GM12874 (cell line): ENCODE results near the gene UBALD2.

ENCODE experiments used
- CTCF ChIP-seq: IDR thresholded peaks from 2 replicates; pipeline ENCODE4 v1.5.1; 2011; ENCODE audit warnings: low read depth, mild to moderate bottlenecking, control low read depth, low read length, moderate library complexity; ENCODE audit not compliant: insufficient read depth

The UBALD2 gene

GRCh38 chr17:76235883-76236282 is 29.3 kb upstream of the UBALD2 start:
- no peak for TF ChIP-seq CTCF

DNA sequence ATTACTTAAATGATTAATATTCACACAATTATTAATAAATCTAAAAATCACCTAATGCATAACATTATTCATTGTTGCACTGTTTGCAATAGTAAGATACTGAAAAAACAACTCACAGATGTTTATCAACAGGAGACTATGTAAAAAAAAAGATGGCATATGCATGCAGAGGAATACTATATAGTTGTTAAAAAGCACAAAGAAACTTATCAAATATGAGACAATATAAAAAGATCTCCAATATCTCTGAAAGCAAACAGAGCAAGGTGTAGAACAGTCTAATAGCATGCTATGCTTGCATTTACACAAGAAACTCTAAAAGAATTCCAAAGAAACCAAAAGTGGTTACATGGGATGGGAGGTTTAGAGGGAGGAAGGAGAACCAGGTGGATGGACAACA is 28.5 kb upstream of the UBALD2 start:
- TF ChIP-seq CTCF = no peak

GRCh38 chr17:76237859-76238313 is 27.3 kb upstream of the UBALD2 start:
- TF ChIP-seq CTCF = no peak

DNA sequence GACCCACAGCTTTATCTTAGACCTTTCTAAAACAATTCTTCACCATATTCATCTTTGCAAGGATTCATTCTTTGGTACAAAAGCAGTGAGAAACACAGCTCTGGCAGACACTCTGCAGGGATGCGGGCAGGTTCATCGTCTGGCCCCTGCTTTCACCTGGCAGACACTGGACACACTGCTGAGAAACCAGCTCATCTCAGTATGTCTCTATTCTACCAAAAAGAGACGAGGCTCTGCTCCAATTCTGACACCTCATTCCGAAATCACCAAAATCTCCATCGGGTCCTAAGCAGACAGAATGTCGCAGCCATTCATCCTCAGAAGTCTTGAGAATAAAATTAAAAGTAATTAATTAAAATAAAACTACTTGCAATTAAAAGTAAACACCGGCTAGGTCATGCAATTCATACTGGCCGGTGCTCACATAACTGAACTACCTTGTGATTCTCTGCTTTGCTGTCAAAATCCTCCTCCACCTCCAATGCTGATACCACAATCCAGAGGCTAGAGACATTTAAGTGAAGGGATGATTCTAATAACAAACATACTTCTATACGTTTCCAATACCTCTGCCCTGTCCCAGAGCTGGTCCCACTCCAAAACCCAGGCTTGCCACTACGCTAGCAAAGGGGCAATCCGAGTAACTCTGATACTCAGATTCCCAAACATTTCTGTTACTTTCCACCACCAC is 26.2 kb upstream of the UBALD2 start:
- TF ChIP-seq CTCF = no peak

DNA sequence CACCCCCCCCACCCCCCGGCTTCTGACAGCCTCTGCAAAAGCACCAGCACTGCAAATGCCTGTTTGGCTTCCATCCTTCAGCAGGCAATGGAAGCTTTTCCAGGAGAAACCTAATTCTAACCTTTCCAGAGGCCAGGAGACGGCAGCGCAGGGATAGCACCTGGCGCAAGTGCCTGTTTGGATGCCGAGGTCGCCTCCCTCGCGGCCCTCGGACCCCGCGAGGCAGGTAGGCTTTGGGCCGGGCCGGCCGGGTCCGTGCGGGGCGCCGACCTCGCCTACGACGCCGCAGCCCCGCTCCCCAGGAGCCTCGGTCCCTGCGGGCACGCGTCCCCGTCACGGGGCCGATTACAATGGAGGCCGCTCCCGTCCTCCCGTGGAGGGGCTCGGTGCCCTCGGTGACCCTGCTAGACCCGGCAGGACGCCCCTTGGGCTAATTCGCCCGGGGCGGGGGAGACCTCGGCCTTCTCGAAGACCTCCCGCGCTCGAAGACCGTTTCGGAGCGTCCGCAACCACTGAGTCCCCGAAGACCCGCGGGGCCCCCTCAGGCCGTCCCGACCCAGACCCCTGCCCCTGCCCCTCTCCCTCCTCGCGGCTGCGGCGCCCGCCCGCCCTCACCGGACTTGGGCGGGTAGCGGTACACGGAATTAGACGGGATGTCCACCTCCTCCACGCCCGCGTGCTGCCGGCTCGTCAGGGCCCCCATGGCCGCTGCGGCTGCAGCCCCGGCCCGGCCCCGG is 25.4 kb upstream of the UBALD2 start:
- TF ChIP-seq CTCF = no peak

DNA sequence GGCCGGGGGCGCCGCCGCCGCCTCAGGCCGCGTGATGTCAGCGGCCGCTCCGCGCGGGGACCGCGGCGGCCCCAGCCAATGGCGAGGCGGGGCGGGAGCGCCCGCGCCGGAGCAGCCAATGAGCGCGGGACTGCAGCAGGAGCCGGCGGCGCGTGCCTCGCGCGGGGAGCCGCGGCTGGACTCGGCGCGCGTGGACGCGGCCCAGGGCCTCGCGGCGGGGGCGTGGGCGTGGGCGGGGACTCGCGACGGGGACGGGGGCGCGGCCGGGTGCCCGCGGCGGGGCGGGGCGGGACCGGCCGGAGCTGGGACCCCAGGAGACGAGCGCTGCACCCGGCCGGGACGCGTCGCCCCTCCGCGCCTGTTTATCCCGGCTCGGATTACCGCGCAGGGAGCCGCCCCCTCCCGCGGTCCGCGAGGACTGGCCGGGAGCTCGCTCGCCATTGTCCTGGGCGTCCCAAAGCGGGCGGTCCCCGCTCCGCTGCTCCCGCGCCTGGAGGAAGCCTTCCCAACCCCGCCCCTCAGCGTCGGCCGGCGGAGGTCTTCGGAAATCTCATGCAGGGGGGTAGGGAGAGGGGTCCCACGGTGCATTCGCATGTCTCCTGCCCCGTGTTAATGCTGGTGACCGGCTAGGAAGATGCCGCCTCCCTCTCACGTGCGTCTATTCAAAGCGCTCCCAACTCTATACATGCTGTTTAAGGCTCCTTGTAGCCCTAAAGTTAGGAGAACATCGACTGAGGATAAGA is 24.5 kb upstream of the UBALD2 start, which contains the start of gene RNF157:
Gene RNF157 (minus strand): TSS at position 33 of the 743 bp plus-strand sequence. CDS start 253 bp downstream, outside the sequence.
- TF ChIP-seq CTCF = no peak

DNA sequence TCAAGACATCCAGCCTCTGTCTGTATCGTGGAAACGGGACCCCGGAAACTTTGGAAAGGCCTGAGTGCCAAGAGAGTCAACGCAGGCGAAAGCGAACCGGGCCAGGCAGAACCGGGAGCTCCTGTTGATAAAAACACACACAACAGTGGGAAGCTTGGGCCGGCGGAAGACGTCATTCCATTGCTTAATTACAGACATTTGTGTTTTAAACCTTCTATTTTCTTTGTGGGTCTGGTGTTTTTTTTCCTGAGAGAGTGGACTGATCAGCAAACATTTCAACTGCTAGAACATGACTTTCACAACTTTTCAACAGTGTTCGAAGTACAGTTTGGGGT is 24.0 kb upstream of the UBALD2 start:
- TF ChIP-seq CTCF = no peak
